ENCODE data around the gene DISC1. TPM values are rescaled to one million over a fixed set of nuclear protein-coding genes. Genes with fewer than 3 reads are reported as not detected.

Gene DISC1
- total and polyA plus RNA-seq, 2 of the 13 experiments (the other 11 are each of a cell fraction or from before 2014, with no cell fraction given) = 4.2 to 4.6 TPM

GRCh38 chr1:231807541-231807940 is 181.0 kb downstream of the DISC1 start (continued):
- TF ChIP-seq E2F1 (CRISPR knock-in tag; IDR thresholded peaks at IDR 0.05) = no peak
- no peak for TF ChIP-seq HOXA3 (CRISPR knock-in tag; IDR thresholded peaks at IDR 0.05)
- no peak for TF ChIP-seq HDAC6 (IDR thresholded peaks at IDR 0.05; ENCODE audit: low read depth, low read length)
- TF ChIP-seq TEAD3 (CRISPR knock-in tag; optimal IDR thresholded peaks at IDR 0.05; ENCODE audit: borderline replicate concordance) = no peak
- TF ChIP-seq KDM1A (CRISPR knock-in tag; IDR thresholded peaks at IDR 0.05) = no peak

- Histone ChIP-seq H3K9ac (ENCODE audit: insufficient read depth, low read depth, low read length) (no peak overlapping the region), H3K4me3 (replicated peaks in 1 of 3; ENCODE audit: insufficient read depth in 1 of 3, low read depth in 2 of 3, low read length in 3 of 3) (no peak overlapping the region), H3K27ac (ENCODE audit: extremely low read length, insufficient read depth, low read length) (no peak overlapping the region), H4K20me1 (ENCODE audit: insufficient read depth, low read length) (no peaks in the 10 kb centered on the region), H3K4me2 (ENCODE audit: low read depth, low read length) (no peak overlapping the region), H3K36me3 (replicated peaks in 1 of 2; ENCODE audit: control insufficient read depth in 1 of 2, insufficient read depth in 2 of 2, low read length in 2 of 2) (peaks cover 0 to 2% of the 10 kb centered on the region in 2 experiments; a peak in 2 of 5 replicates), H3K27me3 (ENCODE audit: control insufficient read depth in 1 of 2, insufficient read depth in 2 of 2, low read length in 2 of 2) (no peaks in the 10 kb centered on the region), H3K4me1 (ENCODE audit: insufficient read depth, low read length) (0 out of 2 replicates have a peak, but pooled peaks cover 5% of the 10 kb centered on the region), H3K79me2 (ENCODE audit: insufficient read depth, low read length) (no peaks in the 10 kb centered on the region), H2AFZ (ENCODE audit: low read length) (no peak overlapping the region), H3K9me3 (ENCODE audit: low read length) (no peaks in the 10 kb centered on the region)
- intact Hi-C loops (cut with micrococcal nuclease; ENCODE audit: unreplicated experiment) (no loop called here), in situ Hi-C loops (cut with HindIII; ENCODE audit: extremely low pct_ligation_motif_present, low pct_unique_long_range_greater_than_20kb) (no loop called here)
- 81% methylated on average over 1 of the region's 3 CpGs for WGBS (ENCODE audit: low lambda C conversion rate)
- DNase-seq (ENCODE audit: low spot score) (no peak), ATAC-seq (no peak), FAIRE-seq (no peak)
- TF ChIP-seq SP140L (CRISPR knock-in tag; IDR thresholded peaks at IDR 0.05; ENCODE audit: borderline replicate concordance) (no peak), ZNF136 (CRISPR knock-in tag; IDR thresholded peaks at IDR 0.05; ENCODE audit: low read depth) (no peak), ZFP41 (CRISPR knock-in tag; IDR thresholded peaks at IDR 0.05; ENCODE audit: borderline replicate concordance) (no peak), CCDC6 (CRISPR knock-in tag; IDR thresholded peaks at IDR 0.05) (no peak), ZNF577 (CRISPR knock-in tag; IDR thresholded peaks at IDR 0.05; ENCODE audit: borderline replicate concordance, low read depth) (no peak), ATF6 (CRISPR knock-in tag; conservative IDR thresholded peaks at IDR 0.05) (no peak), ZNF333 (CRISPR knock-in tag; IDR thresholded peaks at IDR 0.05; ENCODE audit: borderline replicate concordance) (no peak), U2AF1 (optimal IDR thresholded peaks at IDR 0.05; ENCODE audit: low read depth, low read length) (no peak), ZBTB42 (CRISPR knock-in tag; IDR thresholded peaks at IDR 0.05) (no peak), ZSCAN9 (CRISPR knock-in tag; IDR thresholded peaks at IDR 0.05; ENCODE audit: borderline replicate concordance) (no peak), ATM (IDR thresholded peaks at IDR 0.05; ENCODE audit: borderline replicate concordance) (no peak), ZNF652 (CRISPR knock-in tag; IDR thresholded peaks at IDR 0.05; ENCODE audit: borderline replicate concordance, low read depth) (no peak), MAFG (CRISPR knock-in tag; IDR thresholded peaks at IDR 0.05) (no peak), ZIK1 (CRISPR knock-in tag; IDR thresholded peaks at IDR 0.05; ENCODE audit: borderline replicate concordance, low read depth) (no peak), SMAD9 (CRISPR knock-in tag; IDR thresholded peaks at IDR 0.05) (no peak)
- BruUV-seq (replicated peaks) = no TSS peak
- ChIA-PET CTCF (ENCODE audit: low intra/inter-chr PET ratio, low total read pairs) (no interaction called here), POLR2A (no interaction called here)
These were observed 181.5 kb downstream of the DISC1 start for GRCh38 chr1:231808116-231808515.
